ENCODE measurements around the gene SPATA18. TPM values are rescaled to one million over a fixed set of nuclear protein-coding genes. Genes with fewer than 3 reads are reported as not detected.

The SPATA18 gene
- total RNA-seq, 4 donors from 2014 or later = 1.4 to 9.2 (median 2.0) TPM

DNA sequence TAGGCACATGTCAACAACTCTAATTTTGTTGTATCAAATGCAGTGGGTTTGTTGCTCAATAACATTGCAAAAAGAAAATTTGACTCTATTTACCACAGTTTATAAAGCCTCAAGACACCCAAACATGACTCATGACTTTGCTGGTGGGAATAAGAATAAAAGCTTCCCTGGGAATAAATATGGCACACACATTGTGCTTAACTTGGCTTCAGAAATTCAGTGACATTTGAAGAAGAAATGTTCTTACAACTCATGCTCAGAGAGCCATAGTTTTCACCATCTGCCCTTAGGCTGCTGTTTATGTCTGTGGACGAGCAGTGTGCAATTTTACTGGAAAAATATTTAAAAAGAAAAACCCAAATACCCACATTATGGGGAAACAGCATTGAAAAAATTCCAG is 60.9 kb downstream of the SPATA18 start:
- intact Hi-C loops (cut with DNase I) = no loop called here
- Histone ChIP-seq H3K9me3 (no peaks in the 10 kb centered on the region), H3K4me1 (no peaks in the 10 kb centered on the region), H3K36me3 (no peaks in the 10 kb centered on the region), H3K27ac (no peak overlapping the region), H3K4me3 (replicated peaks in 1 of 3) (no peak overlapping the region), H3K27me3 (no peaks in the 10 kb centered on the region)
- 54 to 72% methylated on average over 1 of the region's 1 CpG for WGBS, 2 donors
- no peak for DNase-seq
- TF ChIP-seq, protein P1, sequence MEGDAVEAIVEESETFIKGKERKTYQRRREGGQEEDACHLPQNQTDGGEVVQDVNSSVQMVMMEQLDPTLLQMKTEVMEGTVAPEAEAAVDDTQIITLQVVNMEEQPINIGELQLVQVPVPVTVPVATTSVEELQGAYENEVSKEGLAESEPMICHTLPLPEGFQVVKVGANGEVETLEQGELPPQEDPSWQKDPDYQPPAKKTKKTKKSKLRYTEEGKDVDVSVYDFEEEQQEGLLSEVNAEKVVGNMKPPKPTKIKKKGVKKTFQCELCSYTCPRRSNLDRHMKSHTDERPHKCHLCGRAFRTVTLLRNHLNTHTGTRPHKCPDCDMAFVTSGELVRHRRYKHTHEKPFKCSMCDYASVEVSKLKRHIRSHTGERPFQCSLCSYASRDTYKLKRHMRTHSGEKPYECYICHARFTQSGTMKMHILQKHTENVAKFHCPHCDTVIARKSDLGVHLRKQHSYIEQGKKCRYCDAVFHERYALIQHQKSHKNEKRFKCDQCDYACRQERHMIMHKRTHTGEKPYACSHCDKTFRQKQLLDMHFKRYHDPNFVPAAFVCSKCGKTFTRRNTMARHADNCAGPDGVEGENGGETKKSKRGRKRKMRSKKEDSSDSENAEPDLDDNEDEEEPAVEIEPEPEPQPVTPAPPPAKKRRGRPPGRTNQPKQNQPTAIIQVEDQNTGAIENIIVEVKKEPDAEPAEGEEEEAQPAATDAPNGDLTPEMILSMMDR (IDR thresholded peaks at IDR 0.05) = no peak
- no peak for TF ChIP-seq POLR2A (IDR thresholded peaks at IDR 0.05)

DNA sequence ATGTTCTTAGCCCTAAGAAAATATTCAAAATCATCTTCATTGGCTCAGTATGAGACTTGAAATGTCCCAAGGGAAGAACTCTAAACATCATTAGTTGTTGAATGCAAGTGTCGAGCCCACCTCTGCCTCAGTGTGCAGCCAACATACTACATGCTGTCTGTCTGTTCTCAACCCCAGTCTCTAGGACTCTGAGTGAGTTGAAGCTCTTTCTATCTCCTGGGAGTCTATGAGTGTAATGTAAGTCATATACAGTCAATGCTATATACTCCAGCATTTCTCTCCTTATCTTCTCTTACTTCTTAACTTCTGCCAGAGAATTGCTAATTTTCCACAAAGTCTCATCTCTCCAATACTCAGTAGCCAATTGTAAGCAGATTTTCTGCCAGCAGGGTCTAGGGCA is 61.3 kb downstream of the SPATA18 start:
- Histone ChIP-seq H3K27ac (no peak overlapping the region), H3K27me3 (no peaks in the 10 kb centered on the region), H3K9me3 (no peaks in the 10 kb centered on the region), H3K4me1 (no peaks in the 10 kb centered on the region), H3K36me3 (no peaks in the 10 kb centered on the region), H3K4me3 (replicated peaks in 1 of 3) (no peak overlapping the region)
- 65 to 91% methylated on average over 1 of the region's 1 CpG for WGBS, 2 donors
- DNase-seq = no peak
- TF ChIP-seq, protein P1 (IDR thresholded peaks at IDR 0.05) = no peak
- no peak for TF ChIP-seq POLR2A (IDR thresholded peaks at IDR 0.05)
- intact Hi-C loops (cut with DNase I) = no loop called here

DNA sequence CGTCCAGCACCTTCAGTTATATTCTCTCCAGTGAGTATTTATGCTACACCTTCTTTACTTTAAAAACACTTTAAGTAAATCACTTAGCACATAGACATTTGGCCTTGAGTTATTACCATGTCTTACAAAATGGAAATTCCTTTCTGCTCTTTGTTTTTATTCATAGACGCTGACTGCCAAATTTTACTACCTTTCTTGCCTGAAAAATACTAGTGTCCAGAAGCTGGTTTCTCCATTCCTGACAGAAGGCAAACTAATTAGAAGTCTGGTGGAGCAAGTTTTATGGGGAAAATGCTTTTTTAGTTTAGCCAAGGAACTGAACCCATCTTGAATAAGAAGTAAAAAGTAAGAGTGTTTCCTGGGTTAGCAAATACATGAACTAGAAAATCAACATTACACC is 65.5 kb downstream of the SPATA18 start:
- TF ChIP-seq, protein P1 (IDR thresholded peaks at IDR 0.05) = no peak
- Histone ChIP-seq H3K36me3 (no peaks in the 10 kb centered on the region), H3K27ac (no peak overlapping the region), H3K4me1 (no peaks in the 10 kb centered on the region), H3K27me3 (no peaks in the 10 kb centered on the region), H3K4me3 (replicated peaks in 1 of 3) (no peak overlapping the region), H3K9me3 (no peaks in the 10 kb centered on the region)
- no peak for DNase-seq
- 87 to 88% methylated on average over 2 of the region's 2 CpGs for WGBS, 2 donors
- intact Hi-C loops (cut with DNase I) = no loop called here

DNA sequence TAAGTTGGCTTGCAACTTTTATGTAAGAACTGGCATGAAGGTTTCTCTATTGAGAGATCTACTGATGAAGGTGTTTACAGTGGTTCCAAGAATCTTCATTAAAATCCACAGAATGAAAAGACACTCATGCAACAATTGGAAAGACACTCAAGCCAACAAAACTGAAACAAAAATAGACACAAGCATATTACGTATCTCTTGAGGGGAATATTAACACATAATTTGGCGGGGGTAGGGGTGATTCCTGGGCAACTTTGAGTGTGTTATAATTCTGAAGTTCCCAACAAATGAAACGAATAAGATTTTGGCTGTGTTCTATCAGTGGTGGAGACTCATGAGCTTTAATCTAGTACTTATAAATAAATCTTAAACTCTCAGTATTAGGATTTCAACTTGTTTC is 75.1 kb downstream of the SPATA18 start:
- DNase-seq = no peak
- intact Hi-C loops (cut with DNase I) = no loop called here
- TF ChIP-seq, protein P1 (IDR thresholded peaks at IDR 0.05) = no peak
- TF ChIP-seq POLR2A (IDR thresholded peaks at IDR 0.05) = no peak
- 79 to 85% methylated on average over 3 of the region's 3 CpGs for WGBS, 2 donors
- H3K36me3 ChIP-seq = no peaks in the 10 kb centered on the region
- no peaks in the 10 kb centered on the region for H3K9me3 ChIP-seq
- H3K4me3 ChIP-seq (replicated peaks in 1 of 3) = no peak overlapping the region
- no peaks in the 10 kb centered on the region for H3K4me1 ChIP-seq
- no peaks in the 10 kb centered on the region for H3K27me3 ChIP-seq
- H3K27ac ChIP-seq = no peak overlapping the region

DNA sequence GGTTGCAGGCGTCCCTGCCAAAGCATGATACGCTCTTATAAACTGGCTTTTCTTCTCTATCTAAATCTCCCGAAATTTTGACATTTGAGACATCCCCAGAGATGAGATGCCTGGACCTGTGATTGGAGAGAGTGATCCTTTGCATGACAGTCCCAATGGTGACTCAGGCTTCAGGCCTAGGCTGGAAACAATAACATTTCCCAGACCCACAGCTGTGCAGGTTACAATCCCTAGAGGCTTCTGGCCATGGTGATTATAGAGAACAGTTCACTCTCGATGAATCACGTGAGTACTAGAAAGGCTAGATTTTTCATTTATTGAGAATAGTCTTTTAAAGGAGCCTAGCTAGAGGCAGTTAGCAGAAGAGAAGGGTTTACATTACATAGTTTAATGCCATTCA is 75.9 kb downstream of the SPATA18 start:
- Histone ChIP-seq H3K36me3 (no peaks in the 10 kb centered on the region), H3K4me1 (no peaks in the 10 kb centered on the region), H3K9me3 (no peaks in the 10 kb centered on the region), H3K27me3 (no peaks in the 10 kb centered on the region), H3K4me3 (replicated peaks in 1 of 3) (no peak overlapping the region), H3K27ac (no peak overlapping the region)
- intact Hi-C loops (cut with DNase I) = no loop called here
- WGBS, 2 donors = 75 to 81% methylated on average over 5 of the region's 5 CpGs
- no peak for DNase-seq
- TF ChIP-seq POLR2A (IDR thresholded peaks at IDR 0.05) = no peak
- TF ChIP-seq, protein P1 (IDR thresholded peaks at IDR 0.05) = no peak

Measured in thyroid gland (tissue), 4 donors.